ENCODE measurements around the gene NT5DC2. TPM values are rescaled to one million over a fixed set of nuclear protein-coding genes. Genes with fewer than 3 reads are reported as not detected.

The NT5DC2 gene
- total RNA-seq, 2 donors from 2014 or later = 12.5 to 49.1 TPM

DNA sequence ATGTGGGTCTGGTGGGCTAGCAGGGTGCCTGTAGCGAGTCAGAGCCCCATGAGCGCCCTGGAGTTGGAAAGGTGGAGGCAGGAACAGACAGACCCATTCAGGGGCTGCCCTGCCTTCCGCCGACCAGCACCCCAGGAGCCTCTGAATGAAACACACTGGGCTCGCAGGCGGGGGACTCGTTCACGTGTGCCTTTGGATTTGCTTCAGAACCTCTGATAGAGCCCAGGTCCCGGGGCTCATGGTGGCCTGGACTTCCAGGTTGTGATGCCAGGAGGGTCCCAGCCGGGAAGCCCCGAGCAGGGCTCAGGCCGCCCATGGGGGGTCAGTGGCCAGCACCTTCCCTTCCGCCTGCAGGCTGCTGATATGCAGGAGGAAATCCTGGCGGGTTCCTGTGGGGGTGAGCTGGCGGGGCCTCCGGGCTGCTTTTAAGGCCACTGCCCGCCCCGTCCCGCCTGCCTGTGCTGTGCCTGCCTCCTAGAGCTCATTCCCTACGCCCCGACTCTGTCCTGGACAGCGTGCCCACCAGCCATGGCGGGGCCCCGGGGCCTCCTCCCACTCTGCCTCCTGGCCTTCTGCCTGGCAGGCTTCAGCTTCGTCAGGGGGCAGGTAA is 38.7 kb downstream of the NT5DC2 start, which contains the start of gene STAB1:
Gene STAB1, plus strand, starts transcription at position 453 of the 610 bp plus-strand sequence. Its CDS starts 76 bp downstream, at position 529.
- Histone ChIP-seq H3K27me3 (no peaks in the 10 kb centered on the region), H3K9me3 (no peaks in the 10 kb centered on the region), H3K9ac (ENCODE audit: low read depth in 2 of 2, low read length in 2 of 2) (peak within 1 kb of the TSS in 1 of 2 donors; percentile 2), H3K4me1 (no peaks in the 10 kb centered on the region), H3K36me3 (no peaks in the 10 kb centered on the region), H3K27ac (peak within 1 kb of the TSS; percentile 60), H3K4me3 (peak within 1 kb of the TSS; percentile 24)
- peak; percentile 25 for DNase-seq
- intact Hi-C loops (cut with DNase I) = no loop called here
- TF ChIP-seq CTCF (IDR thresholded peaks at IDR 0.05) = no peak

DNA sequence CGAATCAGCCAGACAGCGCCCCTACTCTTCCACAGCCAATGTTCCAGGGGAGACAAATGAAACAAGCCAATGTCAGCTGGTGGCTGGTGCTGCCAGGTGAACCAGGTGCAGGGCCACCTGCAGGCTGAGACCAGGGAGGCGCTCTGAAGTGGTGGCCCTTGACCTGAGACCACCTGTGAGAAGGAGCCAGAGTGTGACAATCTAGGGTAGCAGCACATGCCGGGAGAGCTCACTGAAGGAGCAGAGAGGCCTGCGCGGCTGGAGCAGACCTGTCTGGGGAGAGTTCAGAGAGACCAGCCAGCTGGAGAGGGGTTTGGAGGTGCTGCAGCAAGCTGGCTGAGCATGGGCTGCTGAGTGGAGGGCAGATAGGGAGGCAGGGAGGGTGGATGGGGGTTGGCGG is 39.2 kb downstream of the NT5DC2 start:
- Histone ChIP-seq H3K4me3 (no peak overlapping the region), H3K27me3 (no peaks in the 10 kb centered on the region), H3K9ac (ENCODE audit: low read depth in 2 of 2, low read length in 2 of 2) (no peak overlapping the region), H3K36me3 (no peaks in the 10 kb centered on the region), H3K9me3 (no peaks in the 10 kb centered on the region), H3K27ac (no peak overlapping the region), H3K4me1 (no peaks in the 10 kb centered on the region)
- DNase-seq = no peak
- no peak for TF ChIP-seq CTCF (IDR thresholded peaks at IDR 0.05)
- intact Hi-C loops (cut with DNase I) = no loop called here

- intact Hi-C loops (cut with DNase I) = no loop called here
- Histone ChIP-seq H3K4me3 (no peak overlapping the region), H3K9me3 (no peaks in the 10 kb centered on the region), H3K27me3 (no peaks in the 10 kb centered on the region), H3K27ac (no peak overlapping the region), H3K36me3 (no peaks in the 10 kb centered on the region), H3K9ac (ENCODE audit: low read depth in 2 of 2, low read length in 2 of 2) (no peak overlapping the region), H3K4me1 (no peaks in the 10 kb centered on the region)
- TF ChIP-seq CTCF (IDR thresholded peaks at IDR 0.05) = no peak
- no peak for DNase-seq
These were observed 40.2 kb downstream of the NT5DC2 start for GRCh38 chr3:52493232-52494017.

GRCh38 chr3:52492059-52492458 is 41.6 kb downstream of the NT5DC2 start:
- Histone ChIP-seq H3K36me3 (no peaks in the 10 kb centered on the region), H3K9me3 (no peaks in the 10 kb centered on the region), H3K9ac (ENCODE audit: low read depth in 2 of 2, low read length in 2 of 2) (no peak overlapping the region), H3K27me3 (no peaks in the 10 kb centered on the region), H3K27ac (no peak overlapping the region), H3K4me1 (no peaks in the 10 kb centered on the region), H3K4me3 (no peak overlapping the region)
- no peak for TF ChIP-seq CTCF (IDR thresholded peaks at IDR 0.05)
- no peak for DNase-seq
- intact Hi-C loops (cut with DNase I) = no loop called here

GRCh38 chr3:52490939-52491526 is 42.6 kb downstream of the NT5DC2 start:
- Histone ChIP-seq H3K4me1 (no peaks in the 10 kb centered on the region), H3K4me3 (no peak overlapping the region), H3K27me3 (no peaks in the 10 kb centered on the region), H3K9ac (ENCODE audit: low read depth in 2 of 2, low read length in 2 of 2) (no peak overlapping the region), H3K27ac (no peak overlapping the region), H3K9me3 (no peaks in the 10 kb centered on the region), H3K36me3 (no peaks in the 10 kb centered on the region)
- no peak for TF ChIP-seq CTCF (IDR thresholded peaks at IDR 0.05)
- no peak for DNase-seq
- intact Hi-C loops (cut with DNase I) = no loop called here
